GM19193 (cell line): Measurements from ENCODE around the gene KLHL34.

ENCODE experiments used
- POLR2A ChIP-seq: IDR thresholded peaks from 4 replicates; pipeline ENCODE4 v1.6.1; 2011; ENCODE audit not compliant: insufficient read depth, insufficient read length; ENCODE audit errors: extremely low read depth

KLHL34 gene

GRCh38 chrX:21658152-21658737 is at the start of gene KLHL34:
KLHL34 (minus strand) TSS chrX:21658330; CDS start chrX:21657788, 542 bp downstream.
- no peak for TF ChIP-seq POLR2A

GRCh38 chrX:21705225-21705624 is 47.1 kb upstream of the KLHL34 start:
- no peak for TF ChIP-seq POLR2A

GRCh38 chrX:21702725-21703124 is 44.6 kb upstream of the KLHL34 start:
- no peak for TF ChIP-seq POLR2A

GRCh38 chrX:21700967-21701366 is 42.8 kb upstream of the KLHL34 start:
- TF ChIP-seq POLR2A: no peak

- no peak for TF ChIP-seq POLR2A
Observed at GRCh38 chrX:21700275-21700674, 42.1 kb upstream of the KLHL34 start.

- no peak for TF ChIP-seq POLR2A
Observed at GRCh38 chrX:21699136-21699535, 41.0 kb upstream of the KLHL34 start.

GRCh38 chrX:21698272-21698671 is 40.1 kb upstream of the KLHL34 start:
- no peak for TF ChIP-seq POLR2A

- TF ChIP-seq POLR2A: no peak
Observed at GRCh38 chrX:21691512-21692018, 33.4 kb upstream of the KLHL34 start.

GRCh38 chrX:21683941-21684340 is 25.8 kb upstream of the KLHL34 start:
- TF ChIP-seq POLR2A: no peak

- no peak for TF ChIP-seq POLR2A
Observed at GRCh38 chrX:21678048-21678612, 20.0 kb upstream of the KLHL34 start.

- TF ChIP-seq POLR2A: no peak
Observed at GRCh38 chrX:21675931-21676330, 17.8 kb upstream of the KLHL34 start.

- TF ChIP-seq POLR2A: no peak
Observed at GRCh38 chrX:21674430-21675186, 16.5 kb upstream of the KLHL34 start.

- TF ChIP-seq POLR2A: no peak
Observed at GRCh38 chrX:21666679-21667078, 8.5 kb upstream of the KLHL34 start.

- TF ChIP-seq POLR2A: no peak
Observed at GRCh38 chrX:21666252-21666651, 8.1 kb upstream of the KLHL34 start.

- TF ChIP-seq POLR2A: no peak
Observed at GRCh38 chrX:21662761-21663160, 4.6 kb upstream of the KLHL34 start.

GRCh38 chrX:21661316-21661715 is 3.2 kb upstream of the KLHL34 start:
- TF ChIP-seq POLR2A: no peak

- no peak for TF ChIP-seq POLR2A
Observed at GRCh38 chrX:21660156-21660555, 2.0 kb upstream of the KLHL34 start.

GRCh38 chrX:21659320-21659719 is 1.2 kb upstream of the KLHL34 start:
- TF ChIP-seq POLR2A: no peak
